ENCODE data around the gene SRP54.

GRCh38 chr14:35073486-35073885 lies 90.7 kb downstream of the SRP54 start:
- no peak for TF ChIP-seq CTCF (IDR thresholded peaks at IDR 0.05)
- TF ChIP-seq POLR2AphosphoS5 (IDR thresholded peaks at IDR 0.05) = no peak
- no peak for TF ChIP-seq POLR2A (IDR thresholded peaks at IDR 0.05)

Data from gastroesophageal sphincter (tissue), 3 donors.